Esophagus squamous epithelium (tissue), 5 donors: ENCODE data around the gene PDE3A. TPM values are rescaled to one million over a fixed set of nuclear protein-coding genes. Genes with fewer than 3 reads are reported as not detected.

Source experiments
- DNase-seq: peaks from one replicate; lab custom pipeline; 2025; lab: John Stamatoyannopoulos, UW
- H3K27ac ChIP-seq, 4 donors: fragments of 200-600 bp; sonication (generic); one replicate each; pipeline ENCODE4 v1.5.1; 2016 to 2019; ENCODE audit warnings: mild to moderate bottlenecking in 1 of 4
- H3K27me3 ChIP-seq, 4 donors: fragments of 200-600 bp; sonication (generic); 1 replicate in 3 of 4; 2 replicates in 1 of 4; pipeline versions ENCODE4 v1.5.1 to v1.6.0; 2017 to 2021; ENCODE audit warnings: antibody characterized with exemption in 1 of 4
- H3K36me3 ChIP-seq, 3 donors: fragments of 200-600 bp; sonication (generic); one replicate each; pipeline ENCODE4 v1.5.1; 2016 to 2019
- H3K4me1 ChIP-seq, 3 donors: fragments of 200-600 bp; sonication (generic); one replicate each; pipeline ENCODE4 v1.5.1; 2017 to 2019
- H3K4me3 ChIP-seq, 4 donors: fragments of 200-600 bp; sonication (generic); 1 replicate in 3 of 4; 2 replicates in 1 of 4; pipeline ENCODE4 v1.5.1; 2016 to 2019; ENCODE audit warnings: mild to moderate bottlenecking in 2 of 4, moderate library complexity in 1 of 4
- H3K9me3 ChIP-seq, 3 donors: fragments of 200-600 bp; sonication (generic); one replicate each; pipeline ENCODE4 v1.5.1; 2016 to 2019
- POLR2A ChIP-seq, 4 donors: fragments of 450-650 bp; IDR thresholded peaks; one replicate each; pipeline ENCODE4 v1.6.1; 2017; ENCODE audit warnings: antibody characterized with exemption in 4 of 4, mild to moderate bottlenecking in 4 of 4, moderate library complexity in 3 of 4
- WGBS, 2 donors: methylation state at CpG; one replicate each; pipeline ENCODE4 v1.1.5; 2018; 5-methylcytosine and 5-hydroxymethylcytosine counted together
- intact Hi-C: fragments of 100-400 bp; cut with DNase I; formaldehyde crosslinking; loops from one replicate; pipeline ENCODE4 v1.15.0; 2022
- total RNA-seq, 4 donors: library from RNA; depleted of rRNA; stranded (reverse); fragments of >200 nt; gene quantifications; one replicate each; pipeline ENCODE4 v1.1.0, GENCODE V29; 2016
- TF ChIP-seq, protein P1 (sequence below), 6 experiments: fragments of 450-650 bp in 4 of 6; fragments of 200-600 bp in 2 of 6; sonication (generic) in 2 of 6; IDR thresholded peaks; one replicate each; pipeline ENCODE4 v1.5.1; 2016 to 2019; ENCODE audit warnings: antibody characterized with exemption in 6 of 6, mild to moderate bottlenecking in 4 of 6, moderate library complexity in 4 of 6
- donor health status: DM: yes; HTN: yes; CAD: no.

The PDE3A gene
- total RNA-seq, 4 donors from 2014 or later: 0.30 to 5.5 (median 3.1) TPM

- intact Hi-C loops: no loop called here
Measured at GRCh38 chr12:20474016-20474415, 105.7 kb downstream of the PDE3A start.

DNA sequence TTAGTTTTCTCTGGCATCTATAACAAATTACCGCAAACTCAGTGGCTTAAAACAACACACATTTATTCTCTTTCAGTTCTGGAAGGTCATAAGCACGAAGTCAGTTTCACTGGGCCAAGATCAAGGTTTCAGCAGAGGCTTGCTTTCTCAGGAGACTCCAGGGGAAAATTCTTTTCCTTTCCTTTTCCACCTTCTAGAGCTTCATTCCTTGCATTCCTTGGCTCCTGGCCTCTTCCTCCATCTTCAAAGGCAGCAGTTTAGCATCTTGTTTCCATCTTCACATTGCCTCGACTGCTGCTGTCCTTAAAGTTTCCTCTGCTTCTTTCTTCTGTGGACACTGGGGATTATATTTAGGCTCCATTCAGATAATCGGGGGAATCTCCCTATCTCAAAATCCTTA is 106.1 kb downstream of the PDE3A start:
- no peaks in the 10 kb centered on the region for H3K27me3 ChIP-seq
- 72 to 75% methylated on average over 4 of the region's 4 CpGs for WGBS, 2 donors
- TF ChIP-seq, protein P1, sequence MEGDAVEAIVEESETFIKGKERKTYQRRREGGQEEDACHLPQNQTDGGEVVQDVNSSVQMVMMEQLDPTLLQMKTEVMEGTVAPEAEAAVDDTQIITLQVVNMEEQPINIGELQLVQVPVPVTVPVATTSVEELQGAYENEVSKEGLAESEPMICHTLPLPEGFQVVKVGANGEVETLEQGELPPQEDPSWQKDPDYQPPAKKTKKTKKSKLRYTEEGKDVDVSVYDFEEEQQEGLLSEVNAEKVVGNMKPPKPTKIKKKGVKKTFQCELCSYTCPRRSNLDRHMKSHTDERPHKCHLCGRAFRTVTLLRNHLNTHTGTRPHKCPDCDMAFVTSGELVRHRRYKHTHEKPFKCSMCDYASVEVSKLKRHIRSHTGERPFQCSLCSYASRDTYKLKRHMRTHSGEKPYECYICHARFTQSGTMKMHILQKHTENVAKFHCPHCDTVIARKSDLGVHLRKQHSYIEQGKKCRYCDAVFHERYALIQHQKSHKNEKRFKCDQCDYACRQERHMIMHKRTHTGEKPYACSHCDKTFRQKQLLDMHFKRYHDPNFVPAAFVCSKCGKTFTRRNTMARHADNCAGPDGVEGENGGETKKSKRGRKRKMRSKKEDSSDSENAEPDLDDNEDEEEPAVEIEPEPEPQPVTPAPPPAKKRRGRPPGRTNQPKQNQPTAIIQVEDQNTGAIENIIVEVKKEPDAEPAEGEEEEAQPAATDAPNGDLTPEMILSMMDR (IDR thresholded peaks at IDR 0.05): no peak
- TF ChIP-seq POLR2A (IDR thresholded peaks at IDR 0.05): no peak
- DNase-seq: no peak
- no peak overlapping the region for H3K4me3 ChIP-seq
- intact Hi-C loops: no loop called here
- H3K36me3 ChIP-seq: no peaks in the 10 kb centered on the region
- H3K4me1 ChIP-seq: peaks cover 0 to 9% (median 0%) of the 10 kb centered on the region in 3 donors
- H3K9me3 ChIP-seq: no peaks in the 10 kb centered on the region
- H3K27ac ChIP-seq: no peak overlapping the region

More at GRCh38 chr12:20474016-20474415, 105.7 kb downstream of the PDE3A start:
- no peak overlapping the region for H3K4me3 ChIP-seq
- no peak for DNase-seq
- WGBS, 2 donors: 91 to 94% methylated on average over 6 of the region's 6 CpGs
- no peak overlapping the region for H3K27ac ChIP-seq
- TF ChIP-seq, protein P1 (IDR thresholded peaks at IDR 0.05): no peak
- TF ChIP-seq POLR2A (IDR thresholded peaks at IDR 0.05): no peak
- H3K36me3 ChIP-seq: no peaks in the 10 kb centered on the region
- H3K27me3 ChIP-seq: no peaks in the 10 kb centered on the region
- peaks cover 0 to 9% (median 0%) of the 10 kb centered on the region in 3 donors for H3K4me1 ChIP-seq
- no peaks in the 10 kb centered on the region for H3K9me3 ChIP-seq

GRCh38 chr12:20475542-20475941 is 107.2 kb downstream of the PDE3A start:
- peaks cover 0 to 9% (median 0%) of the 10 kb centered on the region in 3 donors for H3K4me1 ChIP-seq
- H3K9me3 ChIP-seq: no peaks in the 10 kb centered on the region
- intact Hi-C loops: no loop called here
- WGBS, 2 donors: 61 to 64% methylated on average over 4 to 5 of the region's 5 CpGs
- no peak overlapping the region for H3K4me3 ChIP-seq
- no peak for TF ChIP-seq POLR2A (IDR thresholded peaks at IDR 0.05)
- TF ChIP-seq, protein P1 (IDR thresholded peaks at IDR 0.05): no peak
- no peaks in the 10 kb centered on the region for H3K36me3 ChIP-seq
- H3K27me3 ChIP-seq: no peaks in the 10 kb centered on the region
- no peak overlapping the region for H3K27ac ChIP-seq
- no peak for DNase-seq

- DNase-seq: no peak
- H3K4me3 ChIP-seq: no peak overlapping the region
- peaks cover 0 to 9% (median 0%) of the 10 kb centered on the region in 3 donors for H3K4me1 ChIP-seq
- H3K36me3 ChIP-seq: no peaks in the 10 kb centered on the region
- no peaks in the 10 kb centered on the region for H3K27me3 ChIP-seq
- no peaks in the 10 kb centered on the region for H3K9me3 ChIP-seq
- intact Hi-C loops: no loop called here
- WGBS, 2 donors: 68 to 70% methylated on average over 2 of the region's 2 CpGs
- TF ChIP-seq POLR2A (IDR thresholded peaks at IDR 0.05): no peak
- TF ChIP-seq, protein P1 (IDR thresholded peaks at IDR 0.05): no peak
- H3K27ac ChIP-seq: no peak overlapping the region
Measured at GRCh38 chr12:20476551-20476950, 108.2 kb downstream of the PDE3A start.

DNA sequence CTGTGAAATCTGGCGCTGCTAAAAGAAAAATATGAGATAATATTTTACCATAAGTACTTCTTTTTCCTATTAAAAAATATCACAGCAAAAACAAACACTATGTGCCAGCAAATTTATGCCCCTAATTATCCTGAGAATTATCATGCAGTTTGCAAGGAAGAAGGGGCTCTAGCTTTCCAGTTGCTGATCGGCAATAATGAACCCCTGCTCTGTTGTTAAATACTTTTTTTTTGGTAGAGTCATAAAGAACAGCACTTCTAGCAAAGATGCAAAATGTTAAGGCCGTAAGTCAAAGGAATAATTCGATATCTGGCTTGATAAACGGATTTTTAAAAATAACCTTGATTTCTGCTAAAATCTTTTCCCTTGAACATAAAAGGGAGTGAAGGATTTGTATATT is 108.9 kb downstream of the PDE3A start:
- no peak for DNase-seq
- Histone ChIP-seq H3K4me3 (no peak overlapping the region), H3K36me3 (no peaks in the 10 kb centered on the region), H3K4me1 (peaks cover 0 to 9% (median 0%) of the 10 kb centered on the region in 3 donors), H3K27ac (no peak overlapping the region), H3K9me3 (no peaks in the 10 kb centered on the region), H3K27me3 (no peaks in the 10 kb centered on the region)
- intact Hi-C loops: no loop called here
- TF ChIP-seq POLR2A (IDR thresholded peaks at IDR 0.05): no peak
- TF ChIP-seq, protein P1 (IDR thresholded peaks at IDR 0.05): no peak
- 70 to 77% methylated on average over 5 of the region's 5 CpGs for WGBS, 2 donors
